HG03066 (cell line): ENCODE data around the gene HLA-DPA1.

ENCODE experiments used
- ATAC-seq: cut with Tn5 transposase; IDR thresholded peaks from one replicate; pipeline ENCODE4 v1.9.1; 2021; ENCODE audit warnings: low read depth; ENCODE audit not compliant: unreplicated experiment

HLA-DPA1 gene

DNA sequence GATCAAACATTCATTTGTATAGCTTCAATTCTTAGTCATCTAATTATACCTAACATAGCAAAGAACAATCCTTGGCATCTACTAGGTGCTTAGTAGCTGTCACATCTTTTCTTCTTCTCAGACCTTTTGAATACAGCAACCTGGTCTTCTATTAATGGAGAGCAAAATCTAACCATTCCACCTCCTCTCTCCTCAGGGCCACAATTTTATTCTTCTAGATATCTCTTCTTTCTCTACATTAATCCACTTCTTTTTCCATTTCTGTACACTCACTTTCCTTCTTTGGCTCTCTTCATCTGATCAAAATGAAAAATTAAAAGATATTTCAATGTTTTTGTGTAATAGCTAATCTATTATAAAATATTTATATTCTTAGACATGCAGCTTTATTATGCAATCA, 55.0 kb downstream of the HLA-DPA1 start:
- no peak for ATAC-seq

DNA sequence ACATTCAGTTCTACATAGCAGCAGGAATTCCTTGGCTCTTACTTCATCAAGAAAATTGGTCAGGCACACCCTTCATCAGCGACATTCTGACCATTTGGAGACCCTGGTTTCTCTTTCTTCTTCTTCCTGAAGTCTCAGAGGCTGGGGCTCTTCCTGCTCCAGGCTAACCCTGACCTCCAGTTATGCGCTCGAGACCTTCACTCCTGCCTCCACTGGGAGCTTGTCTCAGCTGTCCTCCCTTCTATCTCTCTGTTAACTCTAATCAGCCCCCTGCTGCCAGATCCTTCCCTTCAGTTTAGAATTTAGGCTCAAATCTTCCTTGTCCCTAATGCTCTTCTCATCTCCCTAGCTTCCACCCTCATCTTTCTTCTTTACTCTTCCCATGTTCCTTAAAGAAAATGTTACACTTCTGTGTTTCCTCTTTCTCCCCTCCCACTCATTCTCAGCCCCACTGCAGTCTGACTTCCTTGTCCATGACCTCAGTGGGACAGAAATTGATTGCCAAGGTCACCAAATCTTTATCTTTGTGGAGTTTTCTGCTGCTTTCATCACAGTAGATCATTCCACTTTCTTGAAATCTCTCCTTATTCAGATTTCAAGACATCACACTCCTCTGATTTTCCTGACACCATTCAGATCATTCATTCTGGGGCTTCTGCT, 55.6 kb downstream of the HLA-DPA1 start:
- ATAC-seq, result no peak

DNA sequence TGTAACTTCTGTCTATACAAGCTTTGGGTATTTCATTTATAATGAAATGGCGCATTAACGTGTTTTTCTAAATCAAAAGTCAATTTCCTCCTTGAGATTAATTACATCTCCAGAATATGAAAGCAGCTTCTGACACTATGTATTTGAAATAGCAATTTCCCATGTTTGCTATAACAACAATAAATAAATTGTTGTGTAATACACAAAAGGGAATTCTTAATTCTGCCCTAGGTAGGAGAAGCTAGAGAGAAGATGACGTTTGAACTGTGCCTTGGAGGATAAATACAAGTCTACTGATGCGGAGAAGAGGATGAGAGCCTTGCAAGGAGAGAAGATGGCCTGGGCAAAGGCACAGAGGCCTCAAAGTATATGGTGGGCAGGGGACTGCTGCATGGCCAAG, 56.4 kb downstream of the HLA-DPA1 start:
- no peak for ATAC-seq

DNA sequence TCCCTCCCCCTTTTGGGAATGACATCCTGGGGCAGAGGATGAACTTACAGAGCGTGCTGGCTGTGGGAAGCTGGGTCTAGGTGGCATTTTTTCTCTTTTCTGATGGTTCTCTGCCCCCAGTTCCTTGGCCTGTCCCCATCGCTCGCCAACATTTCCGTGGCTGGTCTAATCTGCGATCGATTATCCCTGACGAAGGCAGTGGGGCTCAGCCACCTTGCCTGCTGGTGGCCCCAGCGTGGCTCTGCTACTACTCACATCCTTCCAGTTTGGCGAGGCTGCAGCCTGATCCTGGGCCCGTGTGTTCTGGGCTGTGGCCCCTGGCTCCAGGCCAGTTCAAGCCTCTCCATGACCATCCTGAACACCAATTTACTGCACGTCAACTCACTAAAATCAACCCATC, 57.7 kb downstream of the HLA-DPA1 start:
- ATAC-seq, result no peak

- no peak for ATAC-seq
These were observed 58.4 kb downstream of the HLA-DPA1 start for GRCh38 chr6:33014841-33015634.
